GM21423 (cell line): Measurements from ENCODE around the gene TBC1D2.
"Not testable (repeated sequence)": the region's sequence is repeated elsewhere in the genome, so short reads cannot be mapped to it uniquely, and the experiment has no call there.

ENCODE experiments used
- ATAC-seq: cut with Tn5 transposase; IDR thresholded peaks from one replicate; pipeline ENCODE4 v1.9.1; 2021; ENCODE audit warnings: mild to moderate bottlenecking, moderate library complexity; ENCODE audit not compliant: unreplicated experiment

Gene TBC1D2, protein sequence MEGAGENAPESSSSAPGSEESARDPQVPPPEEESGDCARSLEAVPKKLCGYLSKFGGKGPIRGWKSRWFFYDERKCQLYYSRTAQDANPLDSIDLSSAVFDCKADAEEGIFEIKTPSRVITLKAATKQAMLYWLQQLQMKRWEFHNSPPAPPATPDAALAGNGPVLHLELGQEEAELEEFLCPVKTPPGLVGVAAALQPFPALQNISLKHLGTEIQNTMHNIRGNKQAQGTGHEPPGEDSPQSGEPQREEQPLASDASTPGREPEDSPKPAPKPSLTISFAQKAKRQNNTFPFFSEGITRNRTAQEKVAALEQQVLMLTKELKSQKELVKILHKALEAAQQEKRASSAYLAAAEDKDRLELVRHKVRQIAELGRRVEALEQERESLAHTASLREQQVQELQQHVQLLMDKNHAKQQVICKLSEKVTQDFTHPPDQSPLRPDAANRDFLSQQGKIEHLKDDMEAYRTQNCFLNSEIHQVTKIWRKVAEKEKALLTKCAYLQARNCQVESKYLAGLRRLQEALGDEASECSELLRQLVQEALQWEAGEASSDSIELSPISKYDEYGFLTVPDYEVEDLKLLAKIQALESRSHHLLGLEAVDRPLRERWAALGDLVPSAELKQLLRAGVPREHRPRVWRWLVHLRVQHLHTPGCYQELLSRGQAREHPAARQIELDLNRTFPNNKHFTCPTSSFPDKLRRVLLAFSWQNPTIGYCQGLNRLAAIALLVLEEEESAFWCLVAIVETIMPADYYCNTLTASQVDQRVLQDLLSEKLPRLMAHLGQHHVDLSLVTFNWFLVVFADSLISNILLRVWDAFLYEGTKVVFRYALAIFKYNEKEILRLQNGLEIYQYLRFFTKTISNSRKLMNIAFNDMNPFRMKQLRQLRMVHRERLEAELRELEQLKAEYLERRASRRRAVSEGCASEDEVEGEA

DNA sequence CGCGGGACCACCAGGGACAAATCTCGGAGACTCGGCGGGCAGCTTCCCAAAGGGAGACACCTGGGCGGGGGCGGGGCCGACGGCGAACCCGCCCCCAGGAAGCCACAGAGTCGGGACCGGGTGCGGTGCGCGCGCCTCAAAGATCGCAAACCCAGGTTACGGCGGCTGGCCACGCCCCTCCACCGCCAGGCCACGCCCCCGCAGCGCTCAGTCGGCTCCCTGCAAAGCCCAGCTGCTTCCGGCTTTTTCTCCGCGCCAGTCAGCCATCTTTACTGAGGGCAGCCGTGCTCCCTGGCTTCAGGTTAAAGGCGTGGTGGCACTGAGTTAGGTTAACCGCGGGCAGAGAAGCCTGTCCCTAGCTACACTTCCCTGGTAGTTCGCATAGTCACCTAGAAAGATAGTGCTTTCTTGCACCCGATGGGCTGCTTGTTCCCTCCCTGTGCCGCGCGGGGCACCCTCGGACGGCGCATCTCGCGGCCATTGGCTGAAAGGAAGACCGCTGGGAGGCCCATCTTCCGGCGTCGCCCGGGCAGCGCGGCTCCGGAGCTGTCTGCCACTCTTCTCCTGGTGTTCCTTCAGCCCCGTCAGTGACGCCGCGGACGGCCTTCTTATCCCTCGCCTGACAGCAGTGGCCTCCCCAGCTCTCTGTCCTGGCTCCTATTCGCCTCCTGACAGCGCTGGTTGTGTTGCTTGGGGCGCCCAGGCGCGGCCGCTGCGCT lies at the start of gene TBC1D2:
TSS of gene TBC1D2 (minus strand) at position 72 of the 719 bp plus-strand sequence. CDS start 108 bp downstream, outside the sequence.
- ATAC-seq = peak; percentile 86

DNA sequence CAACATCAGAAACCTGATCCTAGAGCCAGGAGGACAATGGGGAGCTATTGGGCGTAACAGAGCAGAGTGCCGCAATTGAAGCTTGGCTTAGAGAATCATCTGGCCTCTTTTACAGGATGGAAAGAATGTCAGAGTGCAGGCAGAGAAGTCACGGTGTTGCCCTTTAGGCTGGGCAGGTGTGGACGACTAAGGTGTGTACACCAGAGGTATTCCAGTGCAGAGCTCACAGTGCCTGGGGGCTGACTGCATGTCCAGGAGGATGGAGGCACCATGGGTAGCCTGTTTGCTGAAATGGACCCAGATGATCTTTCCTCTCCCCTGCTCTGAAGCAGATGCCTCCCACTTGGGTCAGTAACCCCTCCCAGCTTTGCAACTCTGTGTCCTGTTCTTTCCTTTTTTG lies 48.9 kb upstream of the TBC1D2 start:
- ATAC-seq = no peak

DNA sequence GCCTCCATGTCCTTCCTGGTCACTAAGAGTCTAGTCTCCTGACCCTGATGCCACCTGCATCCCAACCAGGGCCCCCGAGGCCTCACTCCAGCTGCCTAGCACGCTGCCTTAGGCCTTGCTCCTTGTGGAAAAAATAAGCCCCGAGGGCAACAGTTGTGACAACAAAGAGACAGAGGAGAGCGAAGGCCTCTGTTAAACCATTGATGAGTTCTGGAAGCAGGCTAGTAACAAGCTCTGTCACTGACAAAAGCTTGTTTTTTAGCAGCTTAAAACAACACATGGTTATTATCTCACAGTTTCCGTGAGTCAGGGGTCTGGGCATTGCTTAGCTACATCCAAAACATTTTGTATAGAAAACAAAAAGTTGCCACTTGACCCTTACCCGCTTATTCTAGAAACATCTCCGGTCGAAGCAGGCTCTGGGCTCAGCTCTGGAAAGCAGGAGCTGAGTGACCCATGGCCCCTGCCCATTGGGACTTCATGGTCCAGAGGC lies 48.2 kb upstream of the TBC1D2 start:
- no peak for ATAC-seq

DNA sequence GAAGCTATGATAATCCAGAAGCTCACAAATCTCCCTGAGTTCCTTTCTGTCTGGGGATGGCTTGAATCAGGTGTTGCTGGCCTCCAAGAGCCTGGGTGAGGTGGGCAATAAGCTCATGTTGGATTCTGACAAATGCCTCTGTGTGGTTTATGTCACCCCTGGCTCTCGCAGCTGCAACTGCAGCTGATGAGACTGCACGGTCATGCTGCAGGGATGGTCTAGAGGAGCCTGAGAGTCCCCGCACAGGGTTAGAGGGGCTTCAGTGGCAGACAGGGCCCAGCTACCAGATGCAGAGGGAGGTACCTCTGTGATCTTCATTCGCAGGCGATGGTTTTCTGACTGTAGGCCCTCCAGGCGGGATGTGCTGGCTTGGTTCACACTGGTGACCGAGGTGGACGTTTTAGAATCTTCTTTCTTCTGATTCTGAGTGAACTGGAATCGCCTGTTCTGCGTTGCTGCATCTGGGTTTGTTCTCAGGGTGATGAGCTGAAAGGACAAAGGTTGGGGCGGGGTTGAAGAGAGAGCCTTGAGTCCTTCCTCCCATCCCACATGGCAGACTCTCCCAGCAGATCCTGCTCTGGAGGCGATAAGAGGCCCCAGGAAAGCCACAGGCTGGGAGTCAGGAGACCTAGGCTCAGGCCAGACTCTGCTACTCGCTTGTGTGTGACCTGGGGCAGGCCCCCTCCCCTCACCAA lies 47.6 kb upstream of the TBC1D2 start:
- no peak for ATAC-seq

DNA sequence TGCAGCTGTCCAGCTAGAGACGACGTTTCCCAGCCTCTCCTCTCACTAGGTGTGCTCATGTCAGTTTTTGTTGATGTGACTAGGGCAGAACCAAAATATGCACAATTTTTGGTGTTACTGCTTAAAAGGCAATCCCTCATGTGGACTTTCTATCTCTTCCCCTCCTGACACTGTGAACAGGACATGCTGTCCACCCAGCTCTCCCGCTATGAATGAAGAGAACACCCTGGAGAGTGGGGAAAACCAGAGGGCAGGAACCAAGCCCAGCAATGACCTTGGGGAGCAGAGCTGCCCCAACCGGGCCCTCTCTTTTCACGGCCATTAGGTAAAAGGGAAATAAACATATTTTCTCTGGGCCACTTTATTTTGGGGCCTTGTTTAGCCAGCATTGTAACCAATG lies 46.7 kb upstream of the TBC1D2 start:
- no peak for ATAC-seq

DNA sequence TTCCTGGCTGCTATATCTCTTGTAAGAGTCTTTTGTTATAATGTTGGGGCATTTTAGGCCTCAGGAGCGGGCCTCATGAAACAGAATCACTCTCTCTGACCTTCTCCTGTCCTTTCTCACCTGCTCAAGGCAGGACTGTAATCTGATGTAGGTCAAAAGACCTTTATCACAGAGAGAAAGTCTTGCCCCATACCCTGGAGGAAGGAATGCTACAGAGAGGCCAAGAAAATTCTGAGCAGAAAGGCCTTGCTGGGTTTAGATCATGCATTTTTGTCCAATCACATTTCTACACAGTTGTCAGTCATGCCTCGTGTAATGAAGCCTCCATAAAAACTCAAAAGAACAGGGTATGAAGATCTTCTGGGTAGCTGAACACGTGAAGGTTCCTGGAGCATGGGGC lies 45.2 kb upstream of the TBC1D2 start:
- no peak for ATAC-seq

DNA sequence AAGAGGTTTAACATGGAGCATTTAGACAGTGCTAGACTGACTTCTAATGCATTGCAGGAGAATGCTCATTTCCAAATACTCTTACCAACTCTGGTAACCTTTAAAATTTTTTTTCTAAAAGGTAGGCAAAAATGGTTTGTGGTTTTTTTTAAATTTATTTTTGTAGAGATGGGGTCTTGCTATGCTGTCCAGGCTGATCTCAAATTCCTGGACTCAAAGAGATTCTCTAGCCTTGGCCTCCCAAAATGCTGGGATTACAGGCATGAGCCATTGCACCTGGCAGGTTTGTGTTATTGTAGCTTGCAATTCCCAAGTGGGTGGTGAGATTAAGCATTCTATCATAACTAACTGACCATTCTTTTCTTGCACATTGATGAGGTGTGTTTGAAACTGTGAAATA lies 43.0 kb upstream of the TBC1D2 start:
- ATAC-seq = no peak

DNA sequence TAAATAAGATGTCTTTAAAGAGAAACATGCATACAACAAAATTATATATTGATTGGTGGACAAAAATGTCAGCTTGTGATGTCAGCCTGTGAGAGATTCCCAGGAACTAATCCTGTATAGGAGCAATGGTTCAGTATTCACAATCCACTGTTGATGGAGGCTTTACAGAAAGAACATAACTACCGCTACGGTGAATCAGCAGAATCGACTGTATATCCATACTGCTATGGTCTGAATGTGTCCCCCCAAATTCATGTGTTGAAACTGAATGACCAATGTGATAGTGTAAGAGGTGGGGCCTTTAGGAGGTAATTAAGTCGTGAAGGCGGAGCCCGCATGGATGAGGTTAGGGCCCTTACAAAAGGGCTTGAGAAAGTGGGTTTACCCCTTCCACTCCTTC lies 40.4 kb upstream of the TBC1D2 start:
- no peak for ATAC-seq

DNA sequence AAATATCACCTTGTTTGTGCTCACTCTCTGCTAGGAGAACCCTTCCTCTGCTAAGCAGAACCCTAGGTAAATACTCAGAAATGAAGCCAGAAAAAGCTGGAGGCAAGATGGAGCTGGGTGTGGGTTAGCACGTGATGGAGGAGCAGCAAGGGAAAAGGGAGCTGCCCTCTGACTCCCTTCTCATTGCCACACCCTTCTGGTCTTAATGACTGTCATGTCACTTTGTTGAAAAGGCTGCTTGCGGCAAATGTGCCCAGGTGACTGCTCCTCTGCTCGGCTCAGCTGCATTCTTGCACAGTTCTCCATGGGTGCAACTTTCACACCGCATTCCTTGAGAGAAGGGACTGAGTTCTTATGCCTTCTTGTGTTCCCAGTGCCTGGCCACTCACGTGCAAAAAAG lies 36.4 kb upstream of the TBC1D2 start:
- no peak for ATAC-seq

DNA sequence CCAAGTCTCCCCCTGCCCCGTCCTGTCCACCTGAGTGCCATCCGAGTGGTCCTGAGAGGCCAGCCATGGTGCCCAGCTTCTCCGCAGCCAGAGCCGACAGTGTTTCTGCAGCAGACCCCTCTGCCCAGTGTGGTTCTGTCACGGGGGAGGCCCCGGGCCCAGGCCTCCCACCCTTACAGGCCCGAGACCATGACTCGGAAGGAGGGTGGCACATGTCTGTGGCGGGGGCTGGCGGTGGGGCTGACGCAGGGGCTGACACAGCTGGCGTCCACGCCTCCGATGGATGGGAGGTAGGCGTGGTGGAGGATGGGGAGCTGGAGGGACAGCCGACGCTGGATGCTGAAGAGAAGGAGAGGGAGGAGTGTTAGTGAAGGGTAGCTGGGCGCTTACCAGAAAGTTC lies 35.0 kb upstream of the TBC1D2 start:
- no peak for ATAC-seq

DNA sequence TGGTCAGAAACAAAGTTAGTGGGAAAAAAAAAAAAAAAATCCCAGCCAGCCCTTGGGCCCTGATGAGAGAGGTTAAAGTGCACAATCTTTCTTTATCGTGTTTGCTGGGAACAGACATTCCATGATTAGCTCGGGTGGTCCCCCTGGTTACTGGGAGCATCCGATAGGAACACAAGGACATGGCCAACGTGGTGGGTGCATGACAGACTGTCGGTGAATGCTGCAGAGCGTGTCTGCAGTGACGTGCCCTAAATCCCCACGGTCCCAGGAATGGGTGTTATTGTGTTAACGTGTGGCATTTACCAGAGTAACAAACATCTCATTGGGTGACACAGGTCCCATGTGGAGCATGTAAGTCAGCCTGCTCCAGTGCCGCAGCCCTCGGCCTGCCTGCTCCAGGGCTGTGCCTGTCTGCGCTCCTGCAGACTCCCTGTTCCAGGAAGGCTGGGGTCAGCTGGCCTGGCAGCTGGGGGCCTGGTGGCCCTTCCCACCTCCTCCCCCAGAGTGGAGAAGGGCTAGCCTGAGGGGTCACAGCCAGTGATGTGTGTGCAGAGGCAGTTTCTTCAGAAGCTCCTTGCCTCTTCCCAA lies 34.3 kb upstream of the TBC1D2 start:
- ATAC-seq = no peak

DNA sequence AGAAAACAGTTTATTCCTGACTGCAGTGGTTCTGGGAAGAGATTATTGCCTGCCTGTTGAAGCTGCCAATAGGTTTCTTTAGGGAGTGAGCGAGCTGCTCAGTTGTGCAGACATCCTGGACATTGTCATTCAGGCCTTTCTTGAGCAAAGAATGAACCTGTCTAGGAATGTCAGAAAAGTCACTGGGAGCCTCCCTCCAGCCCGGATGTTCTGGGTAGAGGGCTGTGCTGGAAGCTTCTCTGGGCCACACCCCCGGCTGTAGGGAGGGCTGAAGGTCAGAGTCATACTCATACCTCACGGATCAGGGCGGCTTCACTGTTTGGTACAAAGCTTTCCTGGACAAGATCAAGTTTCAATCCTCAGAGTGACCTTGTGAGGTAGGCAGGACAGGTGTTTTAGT lies 33.4 kb upstream of the TBC1D2 start:
- ATAC-seq = no peak

DNA sequence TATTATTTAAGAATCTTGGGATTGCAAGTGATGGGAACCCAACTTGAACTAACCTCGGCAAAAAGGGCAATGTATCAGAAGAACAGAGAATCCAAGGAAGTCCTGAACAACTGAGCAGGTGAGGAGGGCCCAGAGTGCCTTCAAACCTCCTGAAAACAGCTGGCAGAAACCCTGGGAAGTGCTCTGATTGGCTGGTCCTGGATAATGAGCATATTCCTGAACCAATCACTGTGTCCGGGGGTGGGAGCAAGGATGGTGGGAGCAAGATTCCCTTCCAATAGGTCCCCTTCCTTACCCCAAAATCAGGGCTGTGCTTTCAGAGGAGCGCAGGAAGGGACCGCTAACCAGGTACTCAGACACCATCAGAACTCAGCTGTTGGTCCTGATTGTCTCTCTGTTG lies 31.9 kb upstream of the TBC1D2 start:
- ATAC-seq = no peak

DNA sequence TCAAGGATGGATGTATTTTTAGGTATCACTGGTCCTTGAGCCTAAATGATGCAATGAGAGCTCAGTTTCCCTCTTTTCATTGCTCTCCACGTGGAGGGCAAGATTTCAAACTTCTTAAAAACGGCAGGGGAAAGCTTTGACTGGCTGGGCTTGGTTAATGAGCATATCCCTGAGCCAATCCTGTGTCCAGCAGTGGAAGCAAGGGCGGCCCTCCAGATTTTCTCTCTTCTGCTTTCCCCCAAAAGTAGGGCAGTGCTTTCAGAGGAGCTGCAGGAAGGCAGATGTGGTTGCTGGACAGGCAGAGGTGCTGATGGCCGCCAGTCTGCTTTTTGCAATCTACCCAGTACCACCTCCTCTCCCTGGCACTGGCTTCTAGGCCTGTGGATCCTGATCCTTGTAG lies 30.0 kb upstream of the TBC1D2 start:
- no peak for ATAC-seq

DNA sequence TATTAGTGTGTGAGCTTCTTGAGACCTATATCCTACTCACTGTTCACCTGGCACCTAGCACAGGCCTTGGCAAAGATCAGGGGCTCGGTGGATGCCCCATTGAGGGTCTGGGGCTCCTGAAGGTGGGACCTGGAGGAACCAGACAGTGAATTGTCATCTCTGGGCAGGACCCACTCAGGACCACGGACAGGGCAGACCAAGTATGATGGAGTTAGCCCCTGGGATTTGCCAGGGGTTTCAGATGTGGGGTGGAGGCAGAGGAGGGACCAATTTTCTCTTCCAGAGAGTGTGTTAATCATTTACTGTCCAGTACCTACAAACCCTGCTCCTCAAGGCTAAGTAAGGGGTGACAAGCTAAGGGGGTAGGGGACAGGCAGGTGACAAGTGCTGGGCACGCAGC lies 29.3 kb upstream of the TBC1D2 start:
- no peak for ATAC-seq

DNA sequence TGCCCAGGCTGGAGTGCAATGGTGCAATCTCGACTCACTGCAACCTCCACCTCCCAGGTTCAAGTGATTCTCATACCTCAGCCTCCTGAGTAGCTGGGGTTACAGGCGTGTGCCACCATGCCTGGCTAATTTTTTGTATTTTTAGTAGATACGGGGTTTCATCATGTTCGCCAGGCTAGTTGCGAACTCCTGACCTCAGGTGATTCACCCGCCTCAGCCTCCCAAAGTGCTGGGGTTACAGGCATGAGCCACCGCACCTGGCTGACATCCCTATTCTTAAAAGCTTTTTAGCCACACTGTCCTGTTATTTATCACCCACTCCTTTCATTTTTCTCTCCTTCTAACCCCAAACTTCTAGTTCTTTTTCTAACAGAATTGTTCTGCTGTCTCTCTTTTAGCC lies 27.7 kb upstream of the TBC1D2 start:
- ATAC-seq = not testable (repeated sequence)

DNA sequence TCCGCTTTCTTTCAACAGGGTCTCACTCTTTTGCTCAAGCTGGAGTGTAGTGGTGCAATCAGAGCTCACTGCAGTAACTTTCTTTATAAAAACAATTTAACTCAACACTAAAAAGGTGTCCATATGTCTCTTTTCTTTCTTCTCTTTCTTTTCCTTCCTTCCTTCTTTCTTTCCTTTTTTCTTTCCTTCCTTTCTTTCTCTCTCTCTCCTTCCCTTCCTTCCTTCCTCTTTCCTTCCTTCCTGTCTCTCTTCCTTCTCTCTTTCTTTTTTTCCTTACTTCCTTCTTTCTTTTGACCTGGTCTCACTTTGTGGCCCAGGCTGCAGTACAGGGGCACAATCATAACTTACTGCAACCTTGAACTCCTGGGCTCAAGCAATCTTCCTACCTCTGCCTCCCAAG lies 25.8 kb upstream of the TBC1D2 start:
- ATAC-seq = no peak

DNA sequence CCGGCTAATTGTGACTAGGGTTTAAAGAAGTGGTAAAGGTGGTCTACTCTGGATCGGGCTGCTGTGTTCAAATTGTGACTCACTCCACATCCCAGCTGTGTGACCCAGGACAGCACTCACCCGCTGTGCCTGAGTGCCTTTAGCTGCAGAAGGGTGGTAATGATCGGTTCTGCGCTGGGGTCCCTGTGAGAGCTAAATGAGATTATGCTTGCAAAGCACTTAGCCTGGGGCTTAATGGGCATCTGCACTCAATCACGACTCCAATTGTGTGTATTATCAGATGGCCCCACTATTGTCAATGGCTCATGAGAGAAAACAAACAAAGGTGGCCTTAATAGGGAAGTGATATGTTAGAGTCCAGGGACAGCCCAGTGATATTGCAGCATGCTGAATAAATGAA lies 25.1 kb upstream of the TBC1D2 start:
- ATAC-seq = no peak

DNA sequence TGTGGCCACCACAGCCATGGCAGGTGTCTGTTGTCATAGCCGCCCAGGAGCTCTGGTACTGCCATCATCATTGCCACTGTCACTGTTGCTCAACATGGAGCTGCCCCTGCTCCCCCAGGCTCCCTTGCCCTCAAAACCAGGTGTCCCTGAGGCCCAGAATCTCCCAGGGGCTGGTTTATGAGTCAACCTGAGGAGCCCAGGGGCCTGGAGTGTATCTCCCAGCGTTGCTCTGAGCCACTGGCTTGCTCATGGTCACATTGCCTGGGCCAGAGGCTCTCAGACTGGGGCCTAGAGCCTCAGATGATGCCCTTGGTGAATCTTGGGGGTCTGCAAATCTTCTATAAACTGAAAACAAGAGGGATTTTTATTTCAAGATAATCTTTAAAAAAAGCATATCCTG lies 24.7 kb upstream of the TBC1D2 start:
- ATAC-seq = no peak

DNA sequence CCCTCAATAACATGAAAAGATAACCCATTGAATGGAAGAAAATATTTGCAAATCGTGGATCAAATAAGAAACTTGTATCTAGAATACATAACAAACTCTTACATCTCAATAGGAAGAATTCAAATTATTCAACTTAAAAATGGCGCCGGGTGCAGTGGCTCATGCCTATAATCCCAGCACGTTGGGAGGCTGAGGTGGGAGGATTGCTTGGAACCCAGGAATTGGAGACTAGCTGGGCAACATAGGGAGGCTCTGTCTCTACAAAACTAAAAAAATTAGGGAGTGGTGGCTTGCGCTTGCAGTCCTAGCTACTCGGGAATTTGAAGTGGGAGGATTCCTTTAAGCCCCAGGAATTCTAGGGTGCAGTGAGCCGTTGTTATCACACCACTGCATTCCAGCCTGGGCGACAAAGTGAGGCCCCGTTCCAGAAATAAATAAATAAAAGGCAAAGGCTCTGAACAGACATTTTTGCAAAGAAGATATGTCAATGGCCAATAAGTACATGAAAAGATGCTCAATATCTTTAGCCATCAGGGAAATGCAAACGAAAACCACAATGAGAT lies 21.5 kb upstream of the TBC1D2 start:
- no peak for ATAC-seq
